Measurements from ENCODE around the gene ARSG.

The ARSG gene

GRCh38 chr17:68429881-68430280, 138.6 kb downstream of the ARSG start:
- no peak for DNase-seq (ENCODE audit: low spot score)

GRCh38 chr17:68431045-68431608, 139.8 kb downstream of the ARSG start:
- no peak for TF ChIP-seq CTCF (IDR thresholded peaks at IDR 0.05)

More at GRCh38 chr17:68429881-68430280, 138.6 kb downstream of the ARSG start:
- H3K27ac ChIP-seq, result no peak overlapping the region
- no peak for TF ChIP-seq CTCF (IDR thresholded peaks at IDR 0.05)
- H3K4me3 ChIP-seq, result no peak overlapping the region

GRCh38 chr17:68431661-68432071, 140.4 kb downstream of the ARSG start:
- Histone ChIP-seq H3K27ac (no peak overlapping the region), H3K4me3 (no peak overlapping the region)
- no peak for TF ChIP-seq CTCF (IDR thresholded peaks at IDR 0.05)
- no peak for DNase-seq (ENCODE audit: low spot score)

More at GRCh38 chr17:68431045-68431608, 139.8 kb downstream of the ARSG start:
- Histone ChIP-seq H3K4me3 (no peak overlapping the region), H3K27ac (no peak overlapping the region)
- DNase-seq (ENCODE audit: low spot score), result no peak

- H3K27ac ChIP-seq, result no peak overlapping the region
- DNase-seq (ENCODE audit: low spot score), result no peak
- TF ChIP-seq CTCF (IDR thresholded peaks at IDR 0.05), result no peak
- H3K4me3 ChIP-seq, result no peak overlapping the region
Measured at GRCh38 chr17:68432086-68432864, 141.0 kb downstream of the ARSG start.

- Histone ChIP-seq H3K27ac (no peak overlapping the region), H3K4me3 (no peak overlapping the region)
- no peak for TF ChIP-seq CTCF (IDR thresholded peaks at IDR 0.05)
- no peak for DNase-seq (ENCODE audit: low spot score)
Measured at GRCh38 chr17:68433211-68433610, 141.9 kb downstream of the ARSG start.

- no peak for DNase-seq (ENCODE audit: low spot score)
- no peak for TF ChIP-seq CTCF (IDR thresholded peaks at IDR 0.05)
- Histone ChIP-seq H3K4me3 (no peak overlapping the region), H3K27ac (no peak overlapping the region)
Measured at GRCh38 chr17:68433911-68434508, 142.7 kb downstream of the ARSG start.
